Fibroblast of upper back skin (primary cell): ENCODE results near the gene TST.

ENCODE experiments used
- DNase-seq: peaks from one replicate; pipeline ENCODE4 v3.0.0-alpha.2; 2013

TST gene

DNA sequence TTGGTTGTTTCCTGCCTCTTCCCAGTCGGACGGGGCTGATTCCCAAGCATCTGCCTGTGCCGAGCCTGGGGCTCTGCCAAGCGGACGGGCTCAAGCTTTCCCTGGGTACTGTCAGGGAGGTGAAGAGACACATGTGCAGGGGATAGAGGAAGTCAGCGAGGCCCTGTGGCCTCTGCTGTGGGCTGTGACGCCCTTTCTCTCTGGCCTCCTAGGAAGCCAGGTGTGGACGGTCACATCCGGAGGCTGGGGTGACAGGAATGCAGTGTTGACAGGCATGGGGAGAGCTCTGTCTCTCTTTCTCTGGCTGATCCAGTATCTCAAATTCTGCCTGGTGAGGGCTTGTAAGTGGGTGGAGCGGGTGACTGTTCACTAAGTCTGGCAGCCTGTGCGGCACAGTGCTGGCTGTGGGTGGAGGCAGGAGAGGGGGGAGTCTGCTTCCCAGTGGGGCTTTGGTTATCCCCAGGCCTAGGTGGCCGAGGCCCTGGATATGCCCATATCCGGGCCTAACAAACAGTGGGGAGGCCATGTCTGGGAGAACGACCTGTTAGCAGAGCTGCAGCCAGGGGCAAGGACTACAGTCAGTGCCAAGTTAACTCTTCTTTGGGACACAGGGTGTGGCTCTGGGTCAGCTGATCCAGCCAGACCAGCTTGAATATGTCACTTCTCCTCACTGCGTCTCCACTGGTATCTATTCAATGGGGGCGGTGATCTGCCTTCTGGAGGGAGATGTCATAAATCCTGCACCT is 34.2 kb upstream of the TST start:
- no peak for DNase-seq

DNA sequence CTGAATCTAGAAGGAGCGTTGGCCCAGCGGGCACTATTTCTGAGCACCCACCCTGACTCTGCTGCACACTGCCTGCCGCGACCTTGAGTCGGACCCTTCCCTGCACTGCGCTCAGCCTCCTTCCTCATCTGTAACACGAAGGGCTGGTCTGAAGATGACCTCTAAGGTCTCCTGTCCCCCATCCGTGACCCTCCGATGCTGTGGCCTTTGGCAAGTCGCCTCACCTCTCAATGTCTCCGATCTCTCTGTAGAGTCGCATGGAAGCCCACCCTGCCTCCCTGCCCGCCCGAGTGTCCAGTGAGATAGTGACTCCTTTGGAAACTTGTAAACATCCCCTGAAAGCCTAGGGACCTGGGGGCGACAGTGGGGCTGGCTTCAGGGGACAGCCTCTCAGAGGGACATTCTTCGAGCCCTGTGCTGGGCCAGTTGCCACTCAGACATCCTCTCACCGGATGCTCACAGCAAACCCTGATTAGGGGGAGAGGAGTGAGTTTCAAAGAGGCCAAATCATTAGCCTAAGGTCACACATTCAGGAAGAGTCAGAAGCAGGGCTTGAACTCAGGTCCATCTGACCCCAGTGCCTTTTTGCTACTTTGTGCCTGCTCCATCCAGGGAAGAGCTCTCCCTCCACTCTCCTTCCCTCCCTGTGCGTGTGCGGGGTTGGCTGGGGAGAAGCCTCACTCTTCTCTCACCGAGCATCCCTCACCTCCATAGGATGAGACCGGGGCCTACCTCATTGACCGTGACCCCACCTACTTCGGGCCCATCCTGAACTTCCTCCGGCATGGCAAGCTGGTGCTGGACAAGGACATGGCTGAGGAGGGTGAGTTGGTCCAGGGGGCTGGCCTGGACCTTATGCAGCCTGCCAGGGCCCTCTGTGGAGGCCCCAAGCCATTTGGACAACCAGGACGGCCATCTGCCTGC is 33.4 kb upstream of the TST start:
- DNase-seq, result no peak

DNA sequence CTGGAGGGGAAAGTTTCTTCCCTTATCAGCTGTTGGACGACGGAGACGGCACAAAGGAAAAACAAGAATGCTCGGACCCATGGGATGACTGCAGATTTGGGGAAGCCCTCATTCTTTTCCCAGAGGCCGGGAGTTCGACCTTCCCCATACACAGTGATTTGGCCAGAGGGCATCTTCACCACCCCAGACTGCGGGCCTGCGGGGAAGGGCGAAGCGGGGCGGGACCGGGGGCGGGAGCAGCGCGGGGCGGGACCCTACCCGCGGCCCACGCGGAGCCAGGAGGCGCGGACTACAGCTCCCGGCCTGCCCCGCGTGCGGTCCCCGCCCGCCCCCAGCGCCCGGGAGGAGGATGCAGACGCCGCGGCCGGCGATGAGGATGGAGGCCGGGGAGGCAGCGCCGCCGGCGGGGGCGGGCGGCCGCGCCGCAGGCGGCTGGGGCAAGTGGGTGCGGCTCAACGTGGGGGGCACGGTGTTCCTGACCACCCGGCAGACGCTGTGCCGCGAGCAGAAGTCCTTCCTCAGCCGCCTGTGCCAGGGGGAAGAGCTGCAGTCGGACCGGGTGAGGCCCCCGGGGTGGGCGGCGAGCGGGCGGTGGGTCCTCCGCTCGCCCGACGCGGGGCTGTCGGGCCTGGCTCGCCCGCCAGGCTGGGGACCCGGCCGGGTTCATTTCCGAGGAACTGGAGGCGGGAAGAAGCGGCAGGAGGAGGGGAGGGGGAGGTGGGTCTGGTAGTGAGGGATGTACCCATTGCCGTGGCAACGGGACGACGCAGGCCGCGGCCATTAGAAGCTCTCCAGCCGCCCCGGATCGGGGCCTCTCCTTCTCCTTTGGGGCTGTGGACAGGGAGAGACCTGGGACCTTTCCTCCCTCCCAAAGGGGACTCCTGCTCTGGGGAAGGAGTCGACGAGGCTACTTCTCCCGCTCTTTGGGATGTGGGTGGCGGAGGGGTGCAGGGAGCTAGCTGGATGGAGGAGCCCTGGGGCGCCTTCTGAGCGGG is 32.4 kb upstream of the TST start, which contains the start of gene KCTD17:
TSS of gene KCTD17 (plus strand) at position 352 of the 995 bp plus-strand sequence. CDS start at position 371, 19 bp downstream.
- peak; percentile 69 for DNase-seq

DNA sequence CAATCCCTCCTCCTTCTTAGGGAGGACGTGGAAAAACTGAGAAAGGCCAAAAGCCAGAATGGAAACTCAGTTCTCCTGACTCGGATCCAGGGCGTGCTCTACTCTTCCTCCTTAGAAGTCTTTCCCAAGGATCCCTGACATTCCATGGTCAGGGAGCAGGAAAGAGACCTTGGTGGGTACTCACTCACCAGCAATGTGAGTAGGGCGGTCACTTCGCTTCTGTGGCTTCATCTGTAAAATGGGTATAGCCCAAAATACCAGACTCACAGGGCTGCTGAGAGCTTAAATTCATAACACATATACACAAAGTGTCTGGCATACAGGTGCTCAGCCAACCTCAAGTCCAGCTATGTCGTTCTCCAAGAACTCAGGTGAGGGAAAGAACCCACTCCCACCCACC is 31.7 kb upstream of the TST start:
- no peak for DNase-seq

DNA sequence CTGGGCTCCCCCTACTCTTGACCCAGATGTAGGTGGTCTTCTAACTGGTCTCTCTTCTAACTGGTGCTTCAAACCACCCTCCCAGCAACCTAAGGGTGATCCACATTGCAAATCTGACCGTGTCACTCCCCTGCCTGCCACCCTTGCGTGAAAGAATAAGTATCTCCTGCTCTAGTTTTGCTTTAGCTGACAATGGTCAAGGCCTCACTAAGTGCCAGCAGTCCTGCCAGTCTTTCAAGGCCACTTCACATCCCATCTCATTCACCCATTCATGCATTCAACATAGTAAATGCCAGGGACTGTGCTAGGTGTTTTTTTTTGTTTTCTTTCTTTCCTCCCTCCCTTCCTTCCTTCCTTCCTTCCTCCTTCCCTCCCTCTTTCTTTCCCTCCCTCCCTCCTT is 30.0 kb upstream of the TST start:
- DNase-seq, result no peak

DNA sequence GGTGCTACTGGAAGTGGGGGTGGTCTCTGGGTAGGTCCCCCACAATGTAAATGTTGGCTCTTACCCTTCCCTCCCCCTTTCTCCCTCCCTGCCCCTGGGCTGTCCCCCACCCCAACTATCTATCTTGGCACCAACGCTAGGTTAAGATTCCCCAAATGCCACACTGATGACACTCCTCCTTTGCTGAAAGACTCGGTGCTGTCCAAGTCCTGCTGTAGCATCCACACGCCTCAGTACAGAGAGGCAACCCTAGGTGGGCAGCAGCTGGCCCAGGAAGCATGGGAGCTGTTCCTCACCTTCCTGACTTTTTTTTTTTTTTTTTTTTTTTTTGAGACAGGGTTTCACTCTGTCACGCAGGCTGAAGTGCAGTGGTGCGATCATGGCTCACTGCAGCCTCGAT is 28.9 kb upstream of the TST start:
- DNase-seq, result peak; percentile 21

DNA sequence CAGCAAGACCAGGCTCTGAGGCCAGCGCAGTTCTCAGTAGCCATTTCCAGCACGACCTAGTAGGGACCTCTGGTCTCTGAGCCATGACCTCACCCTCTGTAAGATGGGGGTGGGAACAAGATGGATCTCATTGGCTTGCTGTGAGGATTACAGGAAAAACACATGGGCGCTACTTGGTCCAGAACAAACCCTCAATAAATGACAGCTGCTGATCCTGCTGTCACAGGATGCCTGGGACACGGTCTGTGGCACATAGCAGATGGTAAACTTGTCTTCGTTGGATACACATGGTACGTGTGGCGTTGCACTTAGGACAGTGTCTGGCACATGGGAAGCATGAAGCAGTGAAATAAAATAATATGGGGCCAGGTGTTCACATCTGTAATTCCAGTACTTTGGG is 27.8 kb upstream of the TST start:
- no peak for DNase-seq

DNA sequence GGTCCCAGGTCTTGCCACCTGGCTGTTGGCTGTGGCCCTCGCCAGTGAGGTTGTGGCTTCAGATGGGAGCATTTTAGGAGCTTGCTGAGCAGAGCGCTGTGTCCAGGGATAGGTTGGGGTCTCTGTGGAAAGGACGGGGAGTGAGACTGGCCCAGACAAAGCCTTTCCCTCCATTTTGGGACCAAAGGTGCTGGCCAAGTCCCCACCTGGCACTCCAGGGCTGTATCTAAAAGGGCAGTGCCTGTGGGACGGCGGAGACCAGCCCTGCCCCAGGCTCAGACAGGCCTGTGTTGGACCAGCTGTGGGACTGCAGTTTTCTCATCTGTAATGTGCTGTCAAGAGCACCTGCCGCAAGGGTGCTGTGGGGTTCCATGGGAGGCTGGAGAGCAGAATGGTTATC is 27.3 kb upstream of the TST start:
- DNase-seq, result no peak

DNA sequence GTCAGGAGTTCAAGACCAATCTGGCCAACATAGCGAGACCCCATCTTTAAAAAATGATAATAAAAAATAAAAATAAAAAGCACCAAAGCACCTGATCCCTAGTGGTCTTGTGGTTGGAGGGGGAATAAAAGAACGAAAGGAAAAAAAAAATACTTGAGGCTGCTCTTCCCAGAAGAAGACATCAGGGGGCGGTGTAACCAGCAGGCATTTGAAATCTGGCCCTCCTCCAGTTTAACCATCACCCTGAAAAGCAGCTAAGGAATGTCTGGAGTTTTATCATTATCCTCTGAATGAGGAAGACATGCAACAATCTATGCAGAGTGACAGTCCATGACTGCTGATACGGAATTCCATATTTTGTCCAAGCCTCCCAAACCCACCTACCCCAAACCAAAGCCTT is 26.7 kb upstream of the TST start:
- DNase-seq, result peak; percentile 70

DNA sequence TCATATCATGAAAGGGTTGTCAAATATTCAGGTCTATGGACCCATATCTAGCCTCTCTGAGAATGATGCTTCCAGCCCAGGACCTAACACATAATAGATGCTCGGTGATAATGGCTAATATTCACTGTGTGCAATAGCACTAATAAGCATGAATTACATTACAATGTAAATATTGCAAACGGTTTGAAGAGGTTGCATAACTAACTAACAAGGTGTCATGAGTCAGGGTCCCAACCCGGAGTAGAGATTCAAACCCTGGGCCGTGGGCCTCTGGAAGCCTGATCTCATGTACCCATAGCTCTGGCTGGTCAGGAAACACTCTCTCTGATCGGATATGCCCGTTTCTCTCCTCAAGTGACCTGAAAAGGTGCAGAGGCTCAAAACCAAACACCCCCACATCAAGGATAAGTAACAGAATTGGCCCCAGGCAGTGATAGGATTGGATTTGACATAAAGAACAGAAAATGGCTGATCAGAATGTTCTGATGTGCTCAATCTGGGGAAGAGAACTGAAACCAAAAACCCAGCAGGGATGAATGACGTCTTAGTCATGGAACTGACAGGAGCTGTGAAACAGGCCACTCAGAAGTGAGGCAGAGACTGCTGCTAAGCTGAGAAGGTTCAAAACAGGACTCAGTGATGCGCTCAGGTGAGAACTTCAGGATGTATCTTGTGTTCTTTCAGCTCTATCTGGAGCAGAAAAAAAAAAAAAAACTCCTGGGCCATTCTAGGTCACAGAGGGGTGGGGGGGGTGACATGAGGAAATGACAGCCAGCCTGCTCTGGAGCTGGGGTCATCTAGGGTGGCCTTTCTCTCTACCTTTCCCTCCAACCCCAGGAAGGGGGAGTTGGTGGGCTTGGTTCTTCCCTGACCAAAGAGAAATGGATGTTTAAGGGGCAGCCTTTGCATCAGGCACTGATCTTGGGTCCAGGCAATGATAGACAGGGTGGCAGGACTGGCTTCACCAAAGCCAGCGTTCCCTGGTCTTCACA is 25.7 kb upstream of the TST start:
- no peak for DNase-seq

DNA sequence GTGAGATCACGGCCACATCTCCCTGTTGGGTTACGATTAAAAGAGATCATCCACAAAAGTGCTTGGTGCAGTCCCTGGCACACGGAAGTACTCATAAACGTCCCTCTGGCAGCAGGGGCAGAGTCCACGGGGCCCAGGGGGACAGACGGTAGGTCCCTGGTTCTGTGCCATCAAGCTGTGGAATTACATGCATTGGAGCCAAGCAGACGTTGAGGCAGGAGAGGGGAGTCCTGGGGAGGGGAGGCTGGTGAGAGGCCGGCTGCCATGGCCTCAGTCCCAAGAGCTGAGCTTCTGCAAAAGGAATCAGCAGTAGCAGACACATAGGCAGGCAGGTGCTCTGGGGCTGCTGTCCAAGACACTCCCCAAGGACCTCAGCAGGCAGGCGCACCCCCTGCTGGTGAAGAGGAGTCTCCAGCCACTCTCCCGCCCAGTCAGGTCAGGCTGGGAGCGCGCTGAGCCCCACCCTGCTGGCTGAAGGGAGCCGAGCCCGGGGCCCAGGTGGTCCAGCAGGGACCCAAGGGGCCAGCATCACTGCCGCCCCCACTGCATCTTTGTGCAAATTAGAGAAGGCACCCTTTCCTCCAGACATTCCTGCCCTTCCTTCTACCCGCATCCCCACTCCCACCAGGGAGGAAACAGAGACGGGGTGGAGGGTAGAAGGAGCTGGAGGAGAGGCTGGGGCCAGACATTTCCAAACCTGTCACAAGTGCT is 24.7 kb upstream of the TST start:
- DNase-seq, result peak; percentile 24

DNA sequence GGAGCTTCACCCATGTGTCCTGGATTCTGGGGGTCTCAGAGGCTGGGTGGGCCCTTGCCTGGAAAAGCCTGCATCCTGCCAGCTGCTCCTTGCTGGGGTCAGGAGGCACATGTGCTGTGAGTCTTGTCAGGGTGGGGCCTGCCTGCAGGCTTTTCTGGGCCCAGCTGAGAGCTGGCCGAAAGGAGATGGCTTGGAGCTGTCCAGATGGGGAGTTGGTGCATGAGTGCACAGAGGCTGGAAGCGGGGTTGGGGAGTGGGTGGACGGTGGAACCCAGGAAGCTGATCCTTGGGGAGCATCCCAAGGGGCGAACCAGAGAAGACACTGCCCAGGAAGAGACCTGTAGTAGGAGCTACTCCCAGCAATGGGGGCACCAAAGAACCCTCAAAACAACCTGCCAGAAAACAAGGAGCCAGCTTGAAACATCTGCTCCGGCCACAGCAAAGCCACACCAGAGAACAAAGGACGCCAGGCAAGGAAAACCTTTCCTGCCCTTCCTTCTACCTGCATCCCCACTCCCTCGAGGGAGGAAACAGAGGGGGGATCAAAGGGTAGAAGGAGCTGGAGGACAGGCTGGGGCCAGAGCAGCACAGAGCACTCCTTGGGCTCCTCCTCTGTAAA is 24.1 kb upstream of the TST start:
- no peak for DNase-seq

DNA sequence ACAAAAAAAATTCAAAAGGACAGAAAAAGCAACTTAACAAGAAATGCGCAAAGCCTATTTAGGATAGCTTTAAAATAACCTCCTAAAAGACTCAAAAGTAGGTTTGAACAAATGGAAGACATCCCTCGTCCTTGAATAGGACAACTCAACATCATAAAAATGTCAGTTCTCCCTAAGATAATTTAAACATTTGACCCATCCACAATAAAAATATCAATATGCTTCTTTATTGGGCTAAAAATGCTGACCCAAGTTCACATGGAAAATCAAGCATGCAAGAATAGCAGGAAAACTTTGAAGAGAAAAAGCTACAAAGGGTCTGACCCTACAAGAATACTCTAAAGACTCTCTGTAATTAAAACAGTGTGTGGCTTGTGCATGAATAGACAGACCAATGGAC is 20.2 kb upstream of the TST start:
- no peak for DNase-seq

DNA sequence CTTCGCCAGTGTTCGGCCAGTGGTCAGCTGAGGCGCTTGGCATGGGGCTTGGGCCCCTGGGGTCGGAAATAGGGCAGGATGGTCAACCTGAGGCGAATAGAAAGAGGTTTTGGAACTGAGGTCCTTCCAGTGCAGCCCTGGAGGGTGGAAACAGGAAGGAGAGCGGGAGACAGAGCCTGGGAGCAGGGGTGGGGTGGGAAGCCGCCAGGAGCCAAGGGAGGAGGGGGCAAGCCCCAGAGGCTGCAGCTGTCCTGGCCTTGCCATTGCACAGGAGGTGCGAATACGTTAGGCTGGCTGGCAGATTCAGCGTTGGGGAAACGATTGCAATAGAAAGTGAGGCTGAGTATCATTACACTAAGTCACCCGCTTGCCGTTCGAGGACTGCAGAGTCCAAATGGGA is 18.4 kb upstream of the TST start:
- no peak for DNase-seq

DNA sequence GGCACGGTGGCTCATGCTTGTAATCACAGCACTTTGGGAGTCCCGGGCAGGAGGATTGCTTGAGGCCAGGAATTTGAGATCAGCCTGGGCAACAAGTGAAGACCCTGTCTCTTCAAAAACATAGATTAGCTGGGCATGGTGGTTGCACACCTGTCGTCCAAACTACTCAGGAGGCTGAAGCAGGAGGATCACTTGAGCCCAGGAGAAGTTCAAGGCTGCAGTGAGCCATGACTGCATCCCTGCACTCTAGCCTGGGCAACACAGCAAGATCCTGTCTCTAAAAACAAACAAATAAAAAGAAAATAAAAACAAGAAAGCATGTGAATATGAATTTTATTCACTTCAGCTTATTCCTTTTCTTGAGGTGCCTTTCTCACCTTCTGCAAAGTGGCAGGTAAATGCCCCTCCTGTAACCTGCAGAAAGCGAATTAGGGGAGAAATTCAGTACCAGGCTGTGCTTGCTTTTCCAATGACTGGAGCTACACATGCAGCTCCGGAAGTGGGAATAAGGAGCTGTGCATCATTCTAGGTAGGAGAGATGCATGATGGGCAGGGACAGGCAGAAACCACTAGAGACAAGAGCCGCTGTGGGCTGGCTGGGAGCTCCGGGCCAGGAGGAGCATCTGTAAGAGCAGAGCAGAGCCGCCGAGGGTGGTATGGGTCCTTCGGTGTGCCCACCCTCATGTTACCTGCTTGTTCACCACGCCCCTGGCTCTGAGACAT is 17.6 kb upstream of the TST start:
- DNase-seq, result no peak

DNA sequence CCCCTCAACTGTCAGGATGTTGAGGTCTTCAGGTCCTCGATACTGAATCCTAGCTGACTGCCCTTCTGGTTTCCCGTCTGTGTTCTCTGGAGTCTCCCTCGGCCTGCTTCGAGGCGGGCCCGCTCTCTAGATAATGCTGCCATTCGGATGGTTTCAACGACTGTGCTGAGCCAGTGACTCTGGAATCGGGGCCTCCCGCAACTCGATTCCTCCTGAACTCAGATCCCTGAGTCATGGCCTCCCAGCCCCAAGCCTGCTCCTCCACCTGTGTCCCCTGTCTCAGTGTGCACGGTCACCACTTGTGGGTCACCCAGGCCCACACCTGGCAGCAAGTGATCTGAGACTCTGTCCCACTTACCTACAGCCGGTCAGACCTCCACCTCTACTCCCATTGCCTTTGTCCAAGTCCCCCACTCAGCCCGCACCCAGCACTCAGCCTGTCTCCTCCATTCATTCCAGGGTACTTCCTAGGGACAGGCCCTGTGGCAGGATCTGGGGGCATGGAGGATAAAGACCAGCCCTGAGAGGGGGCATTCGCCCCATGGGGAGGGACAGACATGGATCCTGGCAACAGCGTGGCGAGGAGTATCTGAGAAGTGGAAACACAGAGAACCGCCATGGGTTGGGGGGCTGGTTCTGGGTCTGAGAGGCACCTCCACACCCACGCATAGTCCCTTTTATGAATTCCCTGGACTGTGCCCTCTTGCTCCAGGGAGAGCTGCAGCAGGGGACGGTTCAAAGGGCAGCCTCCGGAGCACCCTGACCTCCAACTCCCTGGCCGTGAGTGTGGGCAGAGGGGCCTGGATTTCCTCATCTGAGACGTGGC is 14.6 kb upstream of the TST start:
- no peak for DNase-seq

DNA sequence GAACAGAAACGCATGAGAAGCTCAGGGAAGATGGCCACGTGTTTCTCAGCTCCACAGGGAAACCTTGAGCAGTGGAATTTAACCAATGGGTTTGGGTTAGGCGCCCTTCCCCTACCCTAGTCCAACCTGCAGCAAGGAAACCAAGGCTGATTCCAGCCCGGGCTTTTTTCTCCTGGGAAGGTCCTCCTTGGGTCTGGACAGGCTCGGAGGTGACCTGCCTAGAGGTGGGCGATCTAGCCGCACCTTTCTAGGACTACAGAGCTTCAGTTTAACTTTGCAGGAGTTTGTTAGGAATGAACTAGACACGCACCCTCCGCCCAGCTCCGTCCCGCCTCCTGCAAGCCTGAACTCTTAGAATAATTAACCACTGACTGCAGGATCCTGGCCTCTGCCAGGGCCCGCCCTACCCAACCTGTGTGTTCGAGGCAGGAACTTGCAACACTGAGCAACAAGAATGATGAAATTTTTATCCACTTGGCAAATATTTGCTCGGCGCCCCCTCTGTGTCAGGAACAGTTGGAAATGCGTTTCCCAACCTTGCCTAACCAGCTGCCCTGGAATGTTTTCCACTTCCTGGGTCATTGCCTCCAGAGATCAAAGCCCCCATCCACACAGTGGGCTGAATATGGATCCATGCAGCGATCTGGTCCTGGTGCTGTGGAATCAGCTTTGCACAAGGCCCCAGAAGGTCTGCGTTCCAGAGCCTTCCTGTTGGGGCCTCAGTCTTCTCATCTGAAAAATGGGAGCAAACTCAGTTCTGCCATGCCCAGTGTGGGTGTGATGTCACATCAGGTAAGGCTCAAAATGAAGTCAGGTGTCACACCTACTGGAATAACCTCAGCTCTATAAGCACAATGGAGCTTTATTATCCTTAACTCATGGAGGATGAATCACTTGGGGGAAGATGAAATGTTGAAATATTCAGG is 13.6 kb upstream of the TST start:
- DNase-seq, result peak; percentile 82

DNA sequence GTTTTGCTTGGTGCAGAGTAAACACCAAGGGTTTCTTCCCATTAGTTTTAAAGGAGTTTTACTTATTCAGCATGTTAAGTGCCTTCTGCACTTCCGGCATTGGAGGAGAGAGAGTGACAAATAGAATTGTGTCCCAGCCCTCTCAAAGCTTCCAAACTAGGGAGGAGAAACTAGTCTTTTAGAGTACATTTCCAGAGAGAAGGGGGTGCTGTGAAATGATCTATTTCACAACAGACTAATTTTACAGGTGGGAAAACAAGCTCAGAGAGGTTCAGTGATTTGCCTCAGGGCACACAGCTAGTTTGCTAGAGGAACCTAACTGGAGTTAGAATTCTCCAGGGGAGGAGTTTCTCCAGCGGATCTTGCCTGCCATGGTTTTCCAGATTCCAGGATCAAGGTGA is 12.9 kb upstream of the TST start:
- no peak for DNase-seq
